ENCODE data around the gene MSLN.

- no peak for TF ChIP-seq POLR2AphosphoS5 (IDR thresholded peaks at IDR 0.05; ENCODE audit: low read depth, low read length)
- TF ChIP-seq JDP2 (CRISPR knock-in tag; IDR thresholded peaks at IDR 0.05; ENCODE audit: borderline replicate concordance): no peak
- no peak for TF ChIP-seq ZNF609 (CRISPR knock-in tag; IDR thresholded peaks at IDR 0.05; ENCODE audit: borderline replicate concordance)
- TF ChIP-seq, protein P1, sequence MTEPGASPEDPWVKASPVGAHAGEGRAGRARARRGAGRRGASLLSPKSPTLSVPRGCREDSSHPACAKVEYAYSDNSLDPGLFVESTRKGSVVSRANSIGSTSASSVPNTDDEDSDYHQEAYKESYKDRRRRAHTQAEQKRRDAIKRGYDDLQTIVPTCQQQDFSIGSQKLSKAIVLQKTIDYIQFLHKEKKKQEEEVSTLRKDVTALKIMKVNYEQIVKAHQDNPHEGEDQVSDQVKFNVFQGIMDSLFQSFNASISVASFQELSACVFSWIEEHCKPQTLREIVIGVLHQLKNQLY (CRISPR knock-in tag; IDR thresholded peaks at IDR 0.05): no peak
- no peak for TF ChIP-seq GABPA (IDR thresholded peaks at IDR 0.05; ENCODE audit: low read depth, low read length)
- no peak for TF ChIP-seq GABPA (CRISPR knock-in tag; IDR thresholded peaks at IDR 0.05; ENCODE audit: low read depth)
- no peak for TF ChIP-seq KLF16 (CRISPR knock-in tag; IDR thresholded peaks at IDR 0.05)
- TF ChIP-seq IKZF1 (IDR thresholded peaks at IDR 0.05): no peak
These were observed 14.8 kb upstream of the MSLN start for GRCh38 chr16:745739-746138.

Data from HepG2 (cell line).